Keratinocyte (primary cell): ENCODE results near the gene SSBP2. TPM values are rescaled to one million over a fixed set of nuclear protein-coding genes. Genes with fewer than 3 reads are reported as not detected.

Experiments
- DNase-seq: peaks from one replicate; pipeline ENCODE4 v3.0.0-alpha.2; 2011; ENCODE audit warnings: low read depth, missing footprints, low spot score
- FAIRE-seq: peaks from 2 replicates; lab custom pipeline; 2011; peaks lifted over from hg19 to GRCh38; lab: Jason Lieb, UNC
- H2AFZ ChIP-seq: 2 replicates; pipeline ENCODE4 v1.6.0; 2012; ENCODE audit warnings: low read length, control low read depth, inconsistent platforms; ENCODE audit not compliant: control insufficient read depth
- H3K27ac ChIP-seq: 2 replicates; pipeline ENCODE4 v1.5.1; 2011; ENCODE audit warnings: low read length; ENCODE audit not compliant: control insufficient read depth, insufficient read depth
- H3K27me3 ChIP-seq: 3 replicates; pipeline ENCODE4 v1.6.0; 2011; ENCODE audit warnings: low read length; ENCODE audit not compliant: control insufficient read depth, insufficient read depth; ENCODE audit errors: extremely low read depth
- H3K36me3 ChIP-seq, 2 experiments: 2 replicates in 1 of 2; 3 replicates in 1 of 2; pipeline ENCODE4 v1.5.1; 2011; ENCODE audit warnings: low read length in 2 of 2, mild to moderate bottlenecking in 1 of 2; ENCODE audit not compliant: control insufficient read depth in 2 of 2, insufficient read depth in 2 of 2; ENCODE audit errors: extremely low read depth in 1 of 2
- H3K4me1 ChIP-seq: 3 replicates; pipeline ENCODE4 v1.5.1; 2011; ENCODE audit warnings: low read length; ENCODE audit not compliant: control insufficient read depth, insufficient read depth; ENCODE audit errors: extremely low read depth
- H3K4me2 ChIP-seq: 3 replicates; pipeline ENCODE4 v1.6.0; 2011; ENCODE audit warnings: low read depth, low read length; ENCODE audit not compliant: control insufficient read depth, insufficient read depth; ENCODE audit errors: extremely low read depth
- H3K4me3 ChIP-seq, 3 experiments: fragments of 200-600 bp in 1 of 3; sonication (generic) in 1 of 3; 2 replicates in 2 of 3; 3 replicates in 1 of 3; pipeline ENCODE4 v1.5.1; 2011 to 2016; ENCODE audit warnings: low read length in 3 of 3, mild to moderate bottlenecking in 3 of 3, control low read depth in 2 of 3, inconsistent platforms in 1 of 3, low read depth in 1 of 3, mixed read lengths in 1 of 3, mixed run types in 1 of 3, moderate library complexity in 1 of 3; ENCODE audit not compliant: control insufficient read depth in 2 of 3, insufficient read depth in 2 of 3; ENCODE audit errors: extremely low read depth in 1 of 3
- H3K79me2 ChIP-seq: 2 replicates; pipeline ENCODE4 v1.6.0; 2012; ENCODE audit warnings: low read length; ENCODE audit not compliant: control insufficient read depth, insufficient read depth
- H3K9ac ChIP-seq: 3 replicates; pipeline ENCODE4 v1.6.0; 2011; ENCODE audit warnings: low read length; ENCODE audit not compliant: control insufficient read depth, insufficient read depth; ENCODE audit errors: extremely low read depth
- H3K9me1 ChIP-seq: 3 replicates; pipeline ENCODE4 v1.6.0; 2011; ENCODE audit warnings: low read length; ENCODE audit not compliant: control insufficient read depth, insufficient read depth; ENCODE audit errors: extremely low read depth
- H3K9me3 ChIP-seq: 2 replicates; pipeline ENCODE4 v1.5.1; 2012; ENCODE audit warnings: low read depth, low read length; ENCODE audit not compliant: control insufficient read depth
- H4K20me1 ChIP-seq: 3 replicates; pipeline ENCODE4 v1.6.0; 2011; ENCODE audit warnings: low read length; ENCODE audit not compliant: control insufficient read depth, insufficient read depth; ENCODE audit errors: extremely low read depth
- EZH2 ChIP-seq: IDR thresholded peaks from one replicate; pipeline ENCODE4 v1.6.1; 2012; ENCODE audit warnings: inconsistent platforms, mild to moderate bottlenecking, low read length, moderate library complexity
- dilution Hi-C: fragments of 300-500 bp; cut with MboI; formaldehyde crosslinking; loops from one replicate; pipeline ENCODE4 v1.7.0; 2020; ENCODE audit warnings: low sequenced_read_pairs; ENCODE audit not compliant: extremely low pct_ligation_motif_present
- polyA plus RNA-seq, 5 experiments: library from polyadenylated mRNA; depleted of rRNA in 3 of 5; stranded (reverse) in 3 of 5; stranded (forward) in 1 of 5; unstranded in 1 of 5; fragments of >200 nt; gene quantifications; 1 replicate in 1 of 5; 2 replicates in 3 of 5; 3 replicates in 1 of 5; pipeline versions ENCODE4 v1.2.1 to v1.2.3, GENCODE V29; 2011 to 2012; ENCODE audit warnings: missing spikeins in 2 of 5, low read depth in 1 of 5, low replicate concordance in 1 of 5
- TF ChIP-seq, protein P1 (sequence below), 3 experiments: IDR thresholded peaks in 1 of 3; conservative IDR thresholded peaks in 1 of 3; optimal IDR thresholded peaks in 1 of 3; 2 replicates in 2 of 3; 3 replicates in 1 of 3; pipeline versions ENCODE3 to v1.5.1; 2011; ENCODE audit warnings: low read length in 3 of 3, mild to moderate bottlenecking in 3 of 3, moderate library complexity in 2 of 3, control low read depth in 1 of 3, inconsistent platforms in 1 of 3; ENCODE audit not compliant: insufficient read depth in 2 of 3; ENCODE audit errors: extremely low read depth in 1 of 3

Gene SSBP2
- polyA plus RNA-seq, 1 donor (not counting 4 experiments of a cell fraction or from before 2014, with no cell fraction given) = 14.6 TPM

DNA sequence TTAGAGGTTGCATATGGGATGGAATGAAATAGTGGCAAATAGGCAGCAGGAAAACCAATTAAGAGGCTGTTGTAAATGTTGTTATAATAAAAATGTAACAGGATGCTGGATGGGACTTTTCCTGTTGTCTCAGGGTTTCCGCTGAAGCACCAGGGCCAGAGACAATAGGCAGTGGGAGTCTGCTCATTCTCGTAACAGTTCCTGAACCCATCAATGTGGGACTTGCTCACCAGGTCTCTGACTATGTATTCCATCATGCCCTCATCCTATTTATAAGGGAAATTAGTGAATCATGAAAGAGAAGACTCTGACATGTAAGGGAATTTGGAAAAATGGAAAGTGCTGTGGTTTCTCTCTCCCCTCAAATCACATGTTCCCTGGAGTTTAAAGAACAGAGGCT lies 23.5 kb upstream of the SSBP2 start:
- Histone ChIP-seq H3K9ac (no peak overlapping the region), H4K20me1 (no peaks in the 10 kb centered on the region), H3K4me3 (no peak overlapping the region), H3K9me3 (no peaks in the 10 kb centered on the region), H3K4me1 (peaks cover 14% of the 10 kb centered on the region), H3K36me3 (no peaks in the 10 kb centered on the region), H3K27me3 (no peaks in the 10 kb centered on the region), H3K27ac (no peak overlapping the region), H3K79me2 (no peaks in the 10 kb centered on the region), H2AFZ (no peak overlapping the region), H3K9me1 (no peaks in the 10 kb centered on the region), H3K4me2 (no peak overlapping the region)
- no peak for FAIRE-seq
- TF ChIP-seq EZH2 = no peak
- TF ChIP-seq, protein P1, sequence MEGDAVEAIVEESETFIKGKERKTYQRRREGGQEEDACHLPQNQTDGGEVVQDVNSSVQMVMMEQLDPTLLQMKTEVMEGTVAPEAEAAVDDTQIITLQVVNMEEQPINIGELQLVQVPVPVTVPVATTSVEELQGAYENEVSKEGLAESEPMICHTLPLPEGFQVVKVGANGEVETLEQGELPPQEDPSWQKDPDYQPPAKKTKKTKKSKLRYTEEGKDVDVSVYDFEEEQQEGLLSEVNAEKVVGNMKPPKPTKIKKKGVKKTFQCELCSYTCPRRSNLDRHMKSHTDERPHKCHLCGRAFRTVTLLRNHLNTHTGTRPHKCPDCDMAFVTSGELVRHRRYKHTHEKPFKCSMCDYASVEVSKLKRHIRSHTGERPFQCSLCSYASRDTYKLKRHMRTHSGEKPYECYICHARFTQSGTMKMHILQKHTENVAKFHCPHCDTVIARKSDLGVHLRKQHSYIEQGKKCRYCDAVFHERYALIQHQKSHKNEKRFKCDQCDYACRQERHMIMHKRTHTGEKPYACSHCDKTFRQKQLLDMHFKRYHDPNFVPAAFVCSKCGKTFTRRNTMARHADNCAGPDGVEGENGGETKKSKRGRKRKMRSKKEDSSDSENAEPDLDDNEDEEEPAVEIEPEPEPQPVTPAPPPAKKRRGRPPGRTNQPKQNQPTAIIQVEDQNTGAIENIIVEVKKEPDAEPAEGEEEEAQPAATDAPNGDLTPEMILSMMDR (optimal IDR thresholded peaks at IDR 0.05 in 1 of 3, IDR thresholded peaks at IDR 0.05 in 1 of 3, conservative IDR thresholded peaks at IDR 0.05 in 1 of 3; ENCODE audit: extremely low read depth in 1 of 3, insufficient read depth in 2 of 3, low read length in 3 of 3) = no peak
- no peak for DNase-seq
- dilution Hi-C loops = no loop called here

DNA sequence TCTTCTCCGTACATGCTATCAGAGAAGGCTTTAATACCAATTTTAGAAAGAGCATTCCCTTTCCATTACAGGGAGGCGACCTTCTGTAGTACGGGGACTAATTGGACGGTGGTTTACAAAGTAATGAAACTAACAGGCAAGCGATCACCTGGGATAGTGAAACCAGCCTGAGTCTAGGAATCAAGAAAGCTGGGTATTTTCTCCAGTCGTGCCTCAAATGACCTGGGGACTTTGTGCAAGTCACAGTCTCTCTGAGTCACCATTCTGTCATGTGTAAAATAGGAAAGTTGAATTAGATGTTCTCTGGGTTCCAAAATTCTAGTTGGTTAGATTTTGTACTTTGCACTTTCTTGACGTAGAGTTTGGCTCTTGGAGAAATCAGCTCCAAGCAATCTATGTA lies 22.7 kb upstream of the SSBP2 start:
- Histone ChIP-seq H3K9ac (no peak overlapping the region), H4K20me1 (no peaks in the 10 kb centered on the region), H3K9me1 (no peaks in the 10 kb centered on the region), H3K27me3 (no peaks in the 10 kb centered on the region), H3K79me2 (no peaks in the 10 kb centered on the region), H2AFZ (no peak overlapping the region), H3K36me3 (no peaks in the 10 kb centered on the region), H3K4me1 (peaks cover 15% of the 10 kb centered on the region), H3K4me3 (no peak overlapping the region), H3K9me3 (no peaks in the 10 kb centered on the region), H3K27ac (no peak overlapping the region), H3K4me2 (no peak overlapping the region)
- FAIRE-seq = no peak
- dilution Hi-C loops = no loop called here
- no peak for DNase-seq
- TF ChIP-seq, protein P1 (optimal IDR thresholded peaks at IDR 0.05 in 1 of 3, IDR thresholded peaks at IDR 0.05 in 1 of 3, conservative IDR thresholded peaks at IDR 0.05 in 1 of 3; ENCODE audit: extremely low read depth in 1 of 3, insufficient read depth in 2 of 3, low read length in 3 of 3) = no peak
- no peak for TF ChIP-seq EZH2
